Measurements from ENCODE around the gene SEPTIN10. TPM values are rescaled to one million over a fixed set of nuclear protein-coding genes. Genes with fewer than 3 reads are reported as not detected.

SEPTIN10 gene
- total RNA-seq, 4 donors from 2014 or later, result 81.7 to 134 (median 114) TPM

GRCh38 chr2:109616184-109616583, 2.4 kb upstream of the SEPTIN10 start:
- no peak overlapping the region for H3K4me3 ChIP-seq (ENCODE audit: low read depth, poor library complexity, severe bottlenecking)
- 49 to 56% methylated on average over 5 of the region's 5 CpGs for WGBS, 2 donors
- intact Hi-C loops (cut with DNase I; ENCODE audit: low total_unique reads), result no loop called here
- TF ChIP-seq POLR2A (IDR thresholded peaks at IDR 0.05), result no peak
- no peak for TF ChIP-seq CTCF (IDR thresholded peaks at IDR 0.05)
- DNase-seq (ENCODE audit: low spot score in 2 of 2), result no peak

- H3K4me3 ChIP-seq (ENCODE audit: low read depth, poor library complexity, severe bottlenecking), result peak overlapping the region; percentile 66
- DNase-seq (ENCODE audit: low spot score in 2 of 2), result no peak
- intact Hi-C loops (cut with DNase I; ENCODE audit: low total_unique reads), result no loop called here
- 30 to 63% methylated on average over 24 of the region's 24 CpGs for WGBS, 2 donors
- TF ChIP-seq CTCF (IDR thresholded peaks at IDR 0.05), result no peak
- no peak for TF ChIP-seq POLR2A (IDR thresholded peaks at IDR 0.05)
These were observed 1.9 kb upstream of the SEPTIN10 start for GRCh38 chr2:109615637-109616144.

- intact Hi-C loops (cut with DNase I; ENCODE audit: low total_unique reads), result no loop called here
- DNase-seq (ENCODE audit: low spot score in 2 of 2), result peak in 1 of 2 donors; percentile 89
- 7 to 13% methylated on average over 21 to 24 of the region's 90 CpGs for WGBS, 2 donors
- H3K4me3 ChIP-seq (ENCODE audit: low read depth, poor library complexity, severe bottlenecking), result peak overlapping the region; percentile 66
- TF ChIP-seq CTCF (IDR thresholded peaks at IDR 0.05) (no peak), POLR2A (IDR thresholded peaks at IDR 0.05) (no peak)
These were observed 1.2 kb upstream of the SEPTIN10 start for GRCh38 chr2:109614715-109615636.

- peak; percentile 48 to 88 for DNase-seq (ENCODE audit: low spot score in 2 of 2)
These were observed 465 bp downstream of the SEPTIN10 start for GRCh38 chr2:109613081-109613921.

More at GRCh38 chr2:109613081-109613921, 465 bp downstream of the SEPTIN10 start:
- intact Hi-C loops (cut with DNase I; ENCODE audit: low total_unique reads), result no loop called here
- TF ChIP-seq CTCF (IDR thresholded peaks at IDR 0.05) (no peak), POLR2A (IDR thresholded peaks at IDR 0.05) (no peak)
- H3K4me3 ChIP-seq (ENCODE audit: low read depth, poor library complexity, severe bottlenecking), result peak overlapping the region; percentile 54
- 1% methylated on average over 27 to 65 of the region's 82 CpGs for WGBS, 2 donors
